HepG2 (cell line): ENCODE measurements around the gene NCBP3. TPM values are rescaled to one million over a fixed set of nuclear protein-coding genes. Genes with fewer than 3 reads are reported as not detected.

Experiments used
- NFKBIZ ChIP-seq: IDR thresholded peaks from 2 replicates; pipeline ENCODE4 v1.6.1; 2018; ENCODE audit warnings: missing genetic modification reagents, missing compliant biosample characterization
- PAF1 ChIP-seq: IDR thresholded peaks from 2 replicates; pipeline ENCODE4 v1.6.1; 2016; ENCODE audit warnings: missing genetic modification reagents, missing compliant biosample characterization
- ZBTB40 ChIP-seq, 2 experiments: fragments of 450-650 bp in 1 of 2; sonication (generic) in 1 of 2; formaldehyde crosslinking in 1 of 2; IDR thresholded peaks; 2 replicates each; pipeline versions ENCODE4 v1.6.1 to v1.8.0; 2016 to 2022; ENCODE audit warnings: antibody characterized with exemption in 1 of 2, mild to moderate bottlenecking in 1 of 2, missing genetic modification reagents in 1 of 2
- polyA plus RNA-seq, 8 experiments: library from polyadenylated mRNA; depleted of rRNA in 3 of 8; stranded (reverse) in 7 of 8; unstranded in 1 of 8; fragments of >200 nt; fragmentation: Illumina TruSeq in 4 of 8; extraction: Trizol in 4 of 8; gene quantifications; 2 replicates each; pipeline versions ENCODE4 v1.2.1 to v1.2.3, GENCODE V29; 2011 to 2016; ENCODE audit warnings: low read depth in 4 of 8, missing spikeins in 1 of 8, mixed read lengths in 1 of 8; ENCODE audit not compliant: insufficient read depth in 1 of 8
- total RNA-seq, 5 experiments: library from RNA; depleted of rRNA; stranded (reverse); fragments of >200 nt; fragmentation: Illumina TruSeq; extraction: Trizol; gene quantifications; 2 replicates each; pipeline ENCODE4 v1.2.3, GENCODE V29; 2016; ENCODE audit warnings: low read depth in 1 of 5

The NCBP3 gene
- total and polyA plus RNA-seq, 2 of the 13 experiments (the other 11 are each of a cell fraction or from before 2014, with no cell fraction given), result 19.5 to 24.8 TPM

- TF ChIP-seq ZBTB40 (IDR thresholded peaks at IDR 0.05) (no peak), ZBTB40 (CRISPR knock-in tag; IDR thresholded peaks at IDR 0.05) (no peak), NFKBIZ (CRISPR knock-in tag) (no peak), PAF1 (CRISPR knock-in tag) (no peak)
These were observed 2.3 kb upstream of the NCBP3 start (continued) for GRCh38 chr17:3848229-3848835.
